Ishikawa (cell line): ENCODE data around the gene HOXB5.

Experiments used
- EP300 ChIP-seq: IDR thresholded peaks from 2 replicates; pipeline ENCODE4 v1.6.1; 2012; ENCODE audit warnings: borderline replicate concordance
- TCF12 ChIP-seq: IDR thresholded peaks from 2 replicates; pipeline ENCODE4 v1.6.1; 2012; ENCODE audit warnings: low read depth
- TF ChIP-seq, protein P1 (sequence below): IDR thresholded peaks from 2 replicates; pipeline ENCODE4 v1.6.1; 2012

DNA sequence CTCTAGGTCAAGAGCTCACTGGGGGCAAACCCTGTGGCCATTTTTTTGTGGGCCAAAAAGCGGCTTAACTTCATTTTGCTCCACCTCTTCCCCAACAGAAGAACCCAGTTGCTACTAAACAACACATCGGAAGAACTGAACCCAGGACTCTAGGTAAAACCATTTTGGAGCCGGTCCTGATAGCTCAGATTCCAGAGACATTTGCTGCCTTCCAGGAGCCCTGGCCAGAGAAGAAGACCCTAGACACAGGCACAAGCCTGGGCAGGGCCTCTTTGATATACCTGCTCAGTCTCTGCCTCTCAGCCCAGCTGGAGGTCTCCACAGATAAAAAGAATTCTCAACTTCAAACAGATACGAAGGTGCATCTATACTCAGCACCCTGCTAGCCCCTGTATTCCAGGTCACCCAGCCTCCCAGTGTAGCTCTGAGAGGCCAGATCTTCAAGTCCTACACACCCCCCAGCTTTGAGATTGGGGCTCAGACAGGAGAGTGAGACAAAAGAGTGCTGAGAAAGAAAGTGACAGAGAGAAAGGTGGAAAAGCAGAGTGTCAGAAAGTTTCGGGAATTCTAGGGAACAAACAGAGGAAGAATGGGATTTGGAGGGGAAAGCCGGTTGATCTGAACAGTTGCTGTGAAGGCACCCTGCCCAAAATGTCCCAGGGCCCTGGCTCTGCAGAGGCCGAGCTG lies 39.1 kb upstream of the HOXB5 start:
- TF ChIP-seq EP300 = no peak
- TF ChIP-seq TCF12 = no peak
- TF ChIP-seq, protein P1, sequence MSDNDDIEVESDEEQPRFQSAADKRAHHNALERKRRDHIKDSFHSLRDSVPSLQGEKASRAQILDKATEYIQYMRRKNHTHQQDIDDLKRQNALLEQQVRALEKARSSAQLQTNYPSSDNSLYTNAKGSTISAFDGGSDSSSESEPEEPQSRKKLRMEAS = no peak
